SK-N-MC (cell line): ENCODE data around the gene TMEM120B.

Experiments
- EZH2 ChIP-seq: fragments of 200-600 bp; sonication (generic); IDR thresholded peaks from one replicate; pipeline ENCODE4 v1.6.1; 2017; ENCODE audit warnings: antibody characterized with exemption
- POLR2AphosphoS5 ChIP-seq: IDR thresholded peaks from 2 replicates; pipeline ENCODE4 v1.6.1; 2012; ENCODE audit warnings: mild to moderate bottlenecking, low read depth, low read length, borderline replicate concordance

GRCh38 chr12:121793838-121794533, 81.4 kb downstream of the TMEM120B start:
- TF ChIP-seq POLR2AphosphoS5 (peak; percentile 47; the same call in 1 of the 2 replicates), EZH2 (no peak)
